ENCODE data around the gene FAF1.
"Not testable (repeated sequence)": the region's sequence is repeated elsewhere in the genome, so short reads cannot be mapped to it uniquely, and the experiment has no call there.

FAF1 gene

GRCh38 chr1:50952566-50952965, 7.5 kb downstream of the FAF1 start:
- not testable (repeated sequence) for DNase-seq

DNA sequence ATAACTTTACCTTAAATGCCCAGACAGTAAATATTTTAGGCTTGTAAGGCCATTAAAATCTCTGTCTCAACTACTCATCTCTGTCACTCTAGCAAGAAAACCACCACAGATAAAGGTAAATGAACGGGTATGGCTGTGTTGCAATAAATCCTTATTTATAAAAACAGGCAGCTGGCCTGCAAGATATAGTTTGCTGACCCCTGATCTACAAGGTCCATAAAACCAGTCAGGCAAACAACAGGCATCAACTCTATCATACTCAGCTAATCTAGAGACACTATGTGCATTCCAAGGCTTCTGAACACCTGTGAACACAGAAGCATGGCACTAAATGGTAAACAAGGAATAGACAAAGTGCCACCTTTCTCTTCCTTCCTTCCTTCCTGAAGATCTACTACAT, 9.7 kb downstream of the FAF1 start:
- DNase-seq, result no peak

- DNase-seq, result no peak
These were observed 10.6 kb downstream of the FAF1 start for GRCh38 chr1:50949286-50949982.

DNA sequence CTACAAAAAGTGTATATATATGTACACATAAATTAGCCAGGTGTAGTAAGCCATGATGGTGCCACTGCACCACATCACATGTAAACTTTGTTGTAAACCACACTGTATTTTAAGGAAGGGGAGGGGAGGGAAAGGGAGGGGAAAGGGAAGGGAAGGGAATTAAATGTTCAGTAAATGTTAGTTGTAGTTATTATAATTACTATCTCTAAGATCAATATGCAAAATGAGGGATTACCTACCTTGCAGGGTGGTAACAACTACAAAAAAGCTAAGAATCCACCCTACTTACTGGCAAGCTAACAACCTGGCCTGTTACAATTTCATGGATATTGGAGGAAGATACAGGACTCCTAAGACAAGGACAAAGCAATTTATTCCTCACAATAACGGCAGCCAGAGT, 17.7 kb downstream of the FAF1 start:
- no peak for DNase-seq

- no peak for DNase-seq
These were observed 19.8 kb downstream of the FAF1 start for GRCh38 chr1:50940291-50940690.

DNA sequence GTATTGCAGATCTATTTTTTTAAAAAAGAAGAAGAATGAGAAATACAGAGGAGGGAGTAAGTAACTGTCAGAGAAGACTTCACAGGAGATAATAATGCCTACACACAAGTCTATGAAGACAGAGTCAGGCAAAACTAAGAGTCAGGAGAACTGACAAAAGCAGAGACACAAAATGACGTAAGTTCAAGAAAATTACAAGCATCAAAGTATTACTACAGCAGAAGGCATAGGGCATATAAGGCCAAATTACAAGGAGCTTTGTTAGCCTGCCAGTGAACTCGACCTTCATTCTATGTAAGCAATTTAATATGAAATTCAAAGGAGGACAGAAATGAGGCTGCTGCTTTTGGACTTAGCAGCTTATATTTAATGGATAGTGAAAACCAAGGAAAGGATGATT, 23.7 kb downstream of the FAF1 start:
- no peak for DNase-seq

GRCh38 chr1:50935276-50935675, 24.8 kb downstream of the FAF1 start:
- not testable (repeated sequence) for DNase-seq

- no peak for DNase-seq
These were observed 25.2 kb downstream of the FAF1 start for GRCh38 chr1:50934838-50935237.

- DNase-seq, result not testable (repeated sequence)
These were observed 26.3 kb downstream of the FAF1 start for GRCh38 chr1:50933770-50934169.

- DNase-seq, result not testable (repeated sequence)
These were observed 28.0 kb downstream of the FAF1 start for GRCh38 chr1:50932043-50932442.

DNA sequence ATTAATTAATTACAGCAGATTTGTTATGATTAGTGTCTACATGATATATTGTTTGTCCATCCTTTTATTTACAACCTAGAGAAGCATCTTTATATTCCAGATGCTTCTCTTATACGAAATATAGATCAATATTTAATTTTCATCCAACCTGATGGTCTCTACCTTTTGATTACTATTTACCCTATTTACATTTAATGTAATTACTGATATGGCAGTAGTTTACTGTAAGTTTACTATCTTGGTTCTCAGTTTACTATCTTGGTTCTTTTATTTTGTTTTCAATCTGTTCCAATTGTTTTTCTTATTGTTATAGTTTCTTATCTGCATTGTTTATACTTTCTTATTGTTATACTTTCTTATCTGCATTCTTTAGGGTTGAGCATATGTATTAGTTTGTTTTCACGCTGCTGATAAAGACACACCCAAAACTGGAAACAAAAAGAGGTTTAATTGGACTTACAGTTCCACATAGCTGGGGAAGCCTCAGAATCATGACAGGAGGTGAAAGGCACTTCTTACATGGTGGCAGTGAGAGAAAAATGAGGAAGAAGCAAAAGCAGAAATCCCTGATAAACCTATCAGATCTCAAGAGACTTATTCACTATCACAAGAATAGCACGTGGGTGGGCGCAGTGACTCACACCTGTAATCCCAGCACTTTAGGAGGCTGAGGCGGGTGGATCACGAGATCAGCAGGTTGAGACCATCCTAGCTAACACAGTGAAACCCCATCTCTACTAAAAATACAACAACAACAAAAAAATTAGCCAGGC, 28.9 kb downstream of the FAF1 start:
- DNase-seq, result no peak

GRCh38 chr1:50930193-50930592, 29.9 kb downstream of the FAF1 start:
- no peak for DNase-seq

DNA sequence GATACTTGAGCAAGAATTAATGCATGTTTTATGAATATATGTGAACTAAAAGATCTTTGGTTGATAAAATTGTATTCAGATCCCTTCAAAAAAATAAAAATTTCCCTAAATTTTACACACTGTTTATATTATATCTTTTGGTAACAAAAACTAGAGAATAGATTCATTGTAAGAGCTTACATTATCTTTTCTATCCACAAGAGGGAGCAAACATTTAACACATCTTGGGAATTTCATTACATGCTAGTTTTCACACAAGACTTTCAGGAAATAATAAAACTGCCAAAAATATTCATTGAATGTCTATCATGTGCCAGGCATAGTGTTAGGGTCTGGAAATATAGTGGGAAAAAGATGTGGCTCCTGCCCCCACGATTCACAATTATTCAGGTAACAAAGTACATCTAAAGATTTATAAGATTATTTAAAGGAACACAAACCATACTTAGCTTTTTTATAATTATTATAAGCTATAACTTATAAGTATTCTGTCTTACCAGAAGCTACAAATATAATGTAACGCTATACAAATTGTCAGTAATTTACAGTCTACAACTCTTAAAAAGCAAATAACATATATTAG, 30.6 kb downstream of the FAF1 start:
- DNase-seq, result no peak

DNA sequence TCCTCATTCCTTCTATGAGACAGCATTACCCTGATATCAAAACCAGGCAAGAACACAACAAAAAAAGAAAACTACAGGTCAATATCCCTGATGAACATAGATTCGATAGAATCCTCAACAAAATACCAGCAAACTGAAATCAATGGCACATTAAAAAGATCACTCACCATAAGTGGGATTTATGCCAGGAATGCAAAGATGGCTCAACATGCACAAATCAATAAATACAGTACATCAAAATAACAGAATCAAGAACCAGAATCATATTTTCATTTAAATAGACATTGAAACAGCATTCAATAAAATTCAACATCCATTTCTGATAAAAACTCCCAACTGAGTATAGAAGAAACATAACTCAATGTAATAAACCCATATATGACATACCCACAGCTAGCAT, 36.5 kb downstream of the FAF1 start:
- no peak for DNase-seq

DNA sequence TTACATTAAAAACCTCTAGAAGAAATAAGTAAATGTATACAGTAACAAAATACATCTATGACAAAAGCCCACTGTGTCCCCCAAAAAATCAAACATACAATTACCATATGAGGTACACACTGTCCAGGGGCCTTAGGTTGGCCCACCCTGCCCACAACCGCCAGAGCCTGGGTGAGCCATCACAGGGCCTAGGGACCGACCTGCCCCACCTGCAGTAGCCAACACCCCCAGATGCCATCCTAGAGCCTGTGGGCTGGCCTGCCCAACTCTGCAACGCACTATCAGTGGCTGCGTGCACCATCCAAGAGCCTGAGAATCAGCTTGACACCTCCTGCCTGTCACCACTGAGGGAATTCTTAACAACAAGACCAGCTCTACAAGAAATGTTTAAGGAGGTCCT, 39.0 kb downstream of the FAF1 start:
- no peak for DNase-seq

DNA sequence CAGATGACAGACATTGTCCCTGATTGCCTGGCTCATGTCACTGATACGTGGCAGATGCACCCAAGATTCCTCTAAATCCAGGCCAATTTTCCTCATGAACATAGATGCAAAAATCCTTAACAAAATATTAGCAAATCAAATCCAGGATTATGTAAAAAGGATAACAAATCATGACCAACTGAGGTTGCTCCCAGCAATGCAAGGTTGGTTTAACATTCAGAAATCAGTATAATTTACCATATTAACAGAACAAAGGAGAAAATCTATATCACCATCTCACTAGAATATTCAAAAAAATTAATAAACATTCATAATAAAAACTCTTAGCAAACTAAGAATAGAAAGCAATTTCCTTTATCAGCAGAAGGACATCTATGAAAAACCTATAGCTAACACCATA, 39.7 kb downstream of the FAF1 start:
- DNase-seq, result no peak

DNA sequence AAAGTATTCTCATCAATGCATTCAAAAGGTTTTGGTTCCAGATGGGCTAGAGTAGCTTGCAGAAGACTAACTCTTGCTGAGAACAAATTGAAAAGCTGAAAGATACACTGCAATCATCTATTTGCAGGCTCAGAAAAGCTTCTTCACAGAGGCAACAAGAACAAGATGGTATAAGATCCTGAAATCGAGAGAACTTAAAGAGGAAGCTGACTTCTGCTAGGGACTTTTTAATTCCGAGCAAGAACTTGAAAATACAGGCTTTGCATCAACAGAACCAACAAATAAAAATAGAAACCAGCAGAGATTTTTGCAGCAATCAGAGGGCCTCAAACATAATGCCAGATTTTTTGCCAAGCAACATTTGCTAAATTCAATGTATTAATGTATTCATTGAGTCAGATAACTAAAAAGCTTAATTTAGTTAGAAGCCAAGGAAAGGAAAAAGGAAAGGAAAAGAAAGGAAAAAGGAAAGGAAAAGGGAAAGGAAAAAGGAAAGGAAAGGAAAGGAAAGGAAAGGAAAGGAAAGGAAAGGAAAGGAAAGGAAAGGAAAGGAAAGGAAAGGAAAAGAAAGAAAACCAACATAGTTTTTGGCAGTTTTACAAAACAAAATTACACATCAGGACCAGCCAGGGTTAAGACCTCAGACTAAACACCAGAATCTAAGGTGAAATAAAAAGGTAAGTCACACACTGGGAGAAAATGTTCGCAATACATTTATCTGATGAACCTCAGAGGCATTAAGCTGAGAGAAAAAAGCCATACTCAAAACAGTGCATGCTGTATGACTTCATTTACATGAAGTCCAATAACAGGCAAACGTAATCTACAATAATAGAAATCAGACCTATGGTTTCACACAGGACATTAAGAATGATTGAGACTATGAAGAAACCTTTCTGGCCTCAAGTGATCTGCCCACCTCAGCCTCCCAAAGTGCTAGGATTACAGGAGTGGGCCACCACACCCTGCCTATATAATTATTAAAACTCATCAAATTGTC, 42.6 kb downstream of the FAF1 start:
- no peak for DNase-seq

DNA sequence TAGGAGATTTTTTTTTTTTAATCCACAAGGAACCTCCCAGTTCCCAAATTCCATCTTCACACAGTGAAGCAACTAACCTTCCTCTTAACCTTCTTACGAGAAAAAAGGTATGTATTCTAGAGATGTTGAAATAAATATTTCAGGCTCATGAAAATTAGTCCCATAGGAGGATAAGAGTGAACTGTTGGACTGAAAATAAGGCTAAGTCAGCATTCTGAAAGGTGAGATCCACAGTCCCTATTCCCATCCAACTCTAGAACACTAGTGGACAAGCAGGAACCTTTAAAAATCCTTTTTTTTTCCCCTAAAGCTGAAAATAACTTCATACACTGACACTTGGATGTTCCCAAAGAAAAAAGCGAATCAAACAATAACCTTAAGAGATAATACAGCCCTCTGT, 44.4 kb downstream of the FAF1 start:
- no peak for DNase-seq

GRCh38 chr1:50913954-50914353, 46.1 kb downstream of the FAF1 start:
- no peak for DNase-seq

DNA sequence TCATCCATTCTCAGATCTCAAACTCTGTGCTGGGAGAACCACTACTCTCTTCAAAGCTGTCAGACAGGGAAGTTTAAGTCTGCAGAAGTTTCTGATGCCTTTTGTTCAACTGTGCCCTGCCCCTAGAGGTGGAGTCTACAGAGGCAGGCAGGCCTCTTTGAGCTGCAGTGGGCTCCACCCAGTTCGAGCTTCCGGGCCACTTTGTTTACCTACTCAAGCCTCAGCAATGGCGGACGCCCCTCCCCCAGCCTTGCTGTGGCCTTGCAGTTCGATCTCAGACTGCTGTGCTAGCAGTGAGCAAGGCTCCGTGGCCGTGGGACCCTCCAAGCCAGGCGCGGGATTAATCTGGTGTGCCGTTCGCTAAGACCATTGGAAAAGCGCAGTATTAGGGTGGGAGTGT, 49.7 kb downstream of the FAF1 start:
- not testable (repeated sequence) for DNase-seq

- not testable (repeated sequence) for DNase-seq
These were observed 52.5 kb downstream of the FAF1 start for GRCh38 chr1:50907610-50908009.

- not testable (repeated sequence) for DNase-seq
These were observed 54.0 kb downstream of the FAF1 start for GRCh38 chr1:50906050-50906449.

DNA sequence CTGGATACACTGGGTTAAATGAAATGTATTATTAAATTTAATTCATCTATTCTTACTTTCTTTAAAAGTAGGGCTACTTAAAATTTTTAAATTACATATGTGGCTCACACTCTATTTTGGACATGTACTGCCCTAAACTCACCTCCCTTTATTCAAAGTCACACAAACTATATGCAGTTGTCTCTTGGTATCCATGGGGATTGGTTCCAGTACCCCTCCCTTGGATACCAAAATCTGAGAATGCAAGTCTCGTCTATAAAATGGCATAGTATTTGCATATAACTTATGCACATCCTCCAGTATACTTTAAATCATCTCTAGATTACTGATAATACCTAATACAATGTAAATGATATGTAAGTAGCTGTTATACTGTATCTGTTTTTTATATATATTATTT, 57.6 kb downstream of the FAF1 start:
- DNase-seq, result no peak

All from activated CD4-positive, alpha-beta T cell treated with anti-CD3 and anti-CD28 coated beads, Interleukin-2, amount 50 U/mL, for 1 hour (primary cell).